HUES6 (cell line): ENCODE data around the gene RNH1.

Experiments used
- H3K27ac ChIP-seq: 2 replicates; pipeline ENCODE4 v1.7.0; 2013; ENCODE audit warnings: low read depth, mild to moderate bottlenecking, low read length, inconsistent platforms
- H3K27me3 ChIP-seq: 2 replicates; pipeline ENCODE4 v1.6.1; 2013; ENCODE audit warnings: low read length; ENCODE audit not compliant: control insufficient read depth, insufficient read depth
- H3K36me3 ChIP-seq: 2 replicates; pipeline ENCODE4 v1.6.1; 2013; ENCODE audit warnings: low read length; ENCODE audit not compliant: control insufficient read depth, insufficient read depth
- H3K4me1 ChIP-seq: 2 replicates; pipeline ENCODE4 v1.6.1; 2013; ENCODE audit warnings: low read length; ENCODE audit not compliant: control insufficient read depth, insufficient read depth
- H3K4me3 ChIP-seq: 2 replicates; pipeline ENCODE4 v1.5.1; 2013; ENCODE audit warnings: low read depth, low read length
- H3K9ac ChIP-seq: one replicate; pipeline ENCODE4 v1.6.1; 2013; ENCODE audit warnings: mild to moderate bottlenecking, low read length
- H3K9me3 ChIP-seq: 2 replicates; pipeline ENCODE4 v1.6.1; 2013; ENCODE audit warnings: low read depth, low read length; ENCODE audit not compliant: control insufficient read depth, insufficient read depth

Gene RNH1

GRCh38 chr11:536841-537621, 30.0 kb upstream of the RNH1 start, which contains the start of gene LRRC56:
TSS of gene LRRC56 (plus strand) at chr11:537527. CDS start at chr11:540685, 3,158 bp downstream.
- H3K4me1 ChIP-seq = peaks cover 9% of the 10 kb centered on the region
- H3K36me3 ChIP-seq = peaks cover 20% of the 10 kb centered on the region
- H3K27ac ChIP-seq = no peak within 1 kb of the TSS
- H3K9ac ChIP-seq = peak within 1 kb of the TSS; percentile 61
- peaks cover 13% of the 10 kb centered on the region for H3K27me3 ChIP-seq
- H3K4me3 ChIP-seq = peak within 1 kb of the TSS; percentile 57
- H3K9me3 ChIP-seq = no peaks in the 10 kb centered on the region

GRCh38 chr11:535519-536454, 28.7 kb upstream of the RNH1 start, which contains the start of gene HRAS:
TSS of gene HRAS (minus strand) at chr11:535576.
- H3K27me3 ChIP-seq = peaks cover 13% of the 10 kb centered on the region
- peak within 1 kb of the TSS; percentile 72 for H3K9ac ChIP-seq
- H3K9me3 ChIP-seq = no peaks in the 10 kb centered on the region
- peaks cover 27% of the 10 kb centered on the region for H3K36me3 ChIP-seq
- peaks cover 9% of the 10 kb centered on the region for H3K4me1 ChIP-seq
- H3K4me3 ChIP-seq = peak within 1 kb of the TSS; percentile 83
- 0 out of 2 replicates have a peak within 1 kb of the TSS, but pooled peaks have one; percentile 0 for H3K27ac ChIP-seq

GRCh38 chr11:535210-535518, 28.1 kb upstream of the RNH1 start:
- Histone ChIP-seq H3K36me3 (peaks cover 27% of the 10 kb centered on the region), H3K27me3 (peaks cover 13% of the 10 kb centered on the region), H3K9ac (no peak overlapping the region), H3K9me3 (no peaks in the 10 kb centered on the region), H3K27ac (no peak overlapping the region), H3K4me1 (peaks cover 9% of the 10 kb centered on the region), H3K4me3 (peak overlapping the region; percentile 83)

- Histone ChIP-seq H3K4me3 (peak overlapping the region; percentile 83), H3K9me3 (no peaks in the 10 kb centered on the region), H3K4me1 (peaks cover 9% of the 10 kb centered on the region), H3K36me3 (peaks cover 27% of the 10 kb centered on the region), H3K27me3 (peaks cover 13% of the 10 kb centered on the region), H3K9ac (peak overlapping the region; percentile 72), H3K27ac (no peak overlapping the region)
These were observed 27.6 kb upstream of the RNH1 start for GRCh38 chr11:534396-535209.

GRCh38 chr11:533586-534395, 26.7 kb upstream of the RNH1 start:
- H3K4me3 ChIP-seq = peak overlapping the region; percentile 83
- H3K27me3 ChIP-seq = peaks cover 12% of the 10 kb centered on the region
- peaks cover 27% of the 10 kb centered on the region for H3K36me3 ChIP-seq
- peaks cover 9% of the 10 kb centered on the region for H3K4me1 ChIP-seq
- H3K27ac ChIP-seq = no peak overlapping the region
- H3K9ac ChIP-seq = peak overlapping the region; percentile 72
- no peaks in the 10 kb centered on the region for H3K9me3 ChIP-seq

GRCh38 chr11:532986-533585, 26.0 kb upstream of the RNH1 start:
- peaks cover 27% of the 10 kb centered on the region for H3K36me3 ChIP-seq
- no peak overlapping the region for H3K27ac ChIP-seq
- H3K4me3 ChIP-seq = no peak overlapping the region
- no peaks in the 10 kb centered on the region for H3K9me3 ChIP-seq
- peaks cover 9% of the 10 kb centered on the region for H3K4me1 ChIP-seq
- H3K27me3 ChIP-seq = peaks cover 8% of the 10 kb centered on the region
- no peak overlapping the region for H3K9ac ChIP-seq

- Histone ChIP-seq H3K27ac (no peak overlapping the region), H3K9me3 (no peaks in the 10 kb centered on the region), H3K4me1 (peaks cover 4% of the 10 kb centered on the region), H3K4me3 (no peak overlapping the region), H3K36me3 (peaks cover 27% of the 10 kb centered on the region), H3K9ac (no peak overlapping the region), H3K27me3 (peaks cover 8% of the 10 kb centered on the region)
These were observed 25.5 kb upstream of the RNH1 start for GRCh38 chr11:532527-532985.

GRCh38 chr11:531919-532526, 25.0 kb upstream of the RNH1 start:
- no peaks in the 10 kb centered on the region for H3K9me3 ChIP-seq
- H3K4me1 ChIP-seq = peaks cover 3% of the 10 kb centered on the region; the same call in 1 of the 2 replicates
- H3K9ac ChIP-seq = no peak overlapping the region
- no peak overlapping the region for H3K27ac ChIP-seq
- H3K27me3 ChIP-seq = peaks cover 6% of the 10 kb centered on the region
- H3K4me3 ChIP-seq = no peak overlapping the region
- H3K36me3 ChIP-seq = peaks cover 27% of the 10 kb centered on the region

GRCh38 chr11:530960-531831, 24.2 kb upstream of the RNH1 start:
- H3K27me3 ChIP-seq = no peaks in the 10 kb centered on the region
- no peaks in the 10 kb centered on the region for H3K9me3 ChIP-seq
- no peak overlapping the region for H3K4me3 ChIP-seq
- H3K9ac ChIP-seq = no peak overlapping the region
- H3K36me3 ChIP-seq = peaks cover 27% of the 10 kb centered on the region
- peaks cover 3% of the 10 kb centered on the region; the same call in 1 of the 2 replicates for H3K4me1 ChIP-seq
- no peak overlapping the region for H3K27ac ChIP-seq
